GM18519 (cell line): ENCODE measurements around the gene NAP1L4.

Source experiments
- ATAC-seq: cut with Tn5 transposase; IDR thresholded peaks from one replicate; pipeline ENCODE4 v1.9.1; 2021; ENCODE audit warnings: mild to moderate bottlenecking, moderate library complexity; ENCODE audit not compliant: unreplicated experiment, low FRiP score

The NAP1L4 gene

GRCh38 chr11:2926611-2927051 is 65.5 kb downstream of the NAP1L4 start:
- ATAC-seq, result no peak

GRCh38 chr11:2924821-2925675 is 67.1 kb downstream of the NAP1L4 start:
- ATAC-seq, result no peak

DNA sequence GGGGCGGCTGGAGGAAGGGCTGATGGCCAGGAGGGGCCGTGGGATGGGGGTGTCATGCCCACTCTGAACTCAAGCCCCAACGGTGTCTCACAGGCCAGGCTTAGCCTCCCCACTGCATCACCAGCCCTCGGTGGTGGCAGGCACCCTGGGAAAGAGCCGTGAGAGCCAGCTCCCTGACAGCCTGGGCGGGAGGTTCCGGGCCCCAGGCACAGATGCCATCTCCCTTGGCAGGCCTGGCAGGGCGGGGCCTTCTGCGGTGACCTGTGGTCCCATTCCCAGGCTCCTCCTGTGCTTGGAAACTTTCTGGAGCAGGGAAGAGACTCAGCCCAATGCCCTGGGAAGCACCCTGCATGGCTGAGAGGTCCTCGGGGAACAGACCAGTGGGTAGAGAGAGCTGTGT is 67.7 kb downstream of the NAP1L4 start:
- no peak for ATAC-seq

DNA sequence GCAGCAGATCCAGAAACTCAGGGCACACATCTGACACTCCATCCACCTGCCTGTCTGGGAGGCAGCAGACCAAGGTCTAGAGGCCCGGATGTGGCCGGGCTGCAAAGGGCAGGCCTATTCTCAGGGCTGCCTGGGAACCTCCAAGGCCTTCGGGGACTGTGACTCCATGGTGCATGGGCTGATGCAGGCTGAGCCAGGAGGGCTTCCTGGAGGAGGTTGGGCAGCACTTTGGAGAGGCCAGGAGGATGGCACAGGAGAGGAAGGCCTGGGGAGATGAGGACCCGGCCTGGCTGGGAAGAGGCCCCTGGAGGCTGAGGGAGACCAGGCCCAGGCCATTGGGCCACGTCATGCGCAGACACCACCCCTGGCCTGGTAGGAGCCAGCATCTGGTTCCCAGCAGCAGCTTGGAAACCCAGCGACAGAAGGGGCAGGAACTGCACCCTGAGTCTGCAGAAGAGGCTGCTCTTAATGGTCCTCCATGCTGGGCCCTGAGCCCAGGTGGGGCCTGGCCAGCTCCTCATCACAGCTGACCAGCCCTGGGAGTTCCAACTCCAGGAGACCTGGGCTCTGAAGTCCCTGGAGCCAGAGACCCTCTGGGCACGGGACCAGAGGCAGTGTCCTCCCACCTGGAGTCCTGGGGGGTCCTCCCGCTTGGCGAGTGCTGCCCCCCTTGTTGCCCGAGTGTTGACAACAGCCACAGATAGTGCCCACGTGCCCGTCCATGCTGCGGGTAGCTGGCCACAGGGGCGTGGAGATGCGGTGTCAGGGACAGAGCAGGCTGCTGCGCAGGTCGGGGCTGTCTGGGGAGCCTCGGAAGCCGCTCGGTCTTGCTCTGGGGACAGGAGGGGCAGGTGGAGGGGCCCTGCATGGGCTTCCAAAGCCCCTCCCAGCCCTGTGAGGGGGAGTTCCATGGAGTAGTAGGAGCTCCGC is 68.4 kb downstream of the NAP1L4 start:
- ATAC-seq, result no peak

DNA sequence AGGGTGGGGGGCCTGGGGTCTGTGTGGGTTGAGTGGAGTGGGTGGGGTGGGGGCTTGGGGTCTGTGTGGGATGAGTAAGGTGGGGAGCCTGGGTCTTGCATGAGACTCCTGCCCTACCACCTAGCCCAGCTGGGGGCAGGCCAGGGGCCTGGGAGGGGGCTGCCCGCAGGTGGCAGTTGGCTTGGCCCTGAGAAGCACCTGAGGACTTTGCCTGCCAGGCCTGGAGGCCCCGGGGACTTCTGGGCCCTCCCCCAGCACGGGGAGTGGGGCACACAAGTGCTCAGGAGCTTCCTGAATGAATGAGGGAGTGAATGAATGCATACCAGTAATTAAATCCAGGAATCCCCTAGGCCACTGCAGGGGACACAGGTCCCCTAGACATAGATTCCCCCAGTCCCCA is 69.5 kb downstream of the NAP1L4 start:
- no peak for ATAC-seq

DNA sequence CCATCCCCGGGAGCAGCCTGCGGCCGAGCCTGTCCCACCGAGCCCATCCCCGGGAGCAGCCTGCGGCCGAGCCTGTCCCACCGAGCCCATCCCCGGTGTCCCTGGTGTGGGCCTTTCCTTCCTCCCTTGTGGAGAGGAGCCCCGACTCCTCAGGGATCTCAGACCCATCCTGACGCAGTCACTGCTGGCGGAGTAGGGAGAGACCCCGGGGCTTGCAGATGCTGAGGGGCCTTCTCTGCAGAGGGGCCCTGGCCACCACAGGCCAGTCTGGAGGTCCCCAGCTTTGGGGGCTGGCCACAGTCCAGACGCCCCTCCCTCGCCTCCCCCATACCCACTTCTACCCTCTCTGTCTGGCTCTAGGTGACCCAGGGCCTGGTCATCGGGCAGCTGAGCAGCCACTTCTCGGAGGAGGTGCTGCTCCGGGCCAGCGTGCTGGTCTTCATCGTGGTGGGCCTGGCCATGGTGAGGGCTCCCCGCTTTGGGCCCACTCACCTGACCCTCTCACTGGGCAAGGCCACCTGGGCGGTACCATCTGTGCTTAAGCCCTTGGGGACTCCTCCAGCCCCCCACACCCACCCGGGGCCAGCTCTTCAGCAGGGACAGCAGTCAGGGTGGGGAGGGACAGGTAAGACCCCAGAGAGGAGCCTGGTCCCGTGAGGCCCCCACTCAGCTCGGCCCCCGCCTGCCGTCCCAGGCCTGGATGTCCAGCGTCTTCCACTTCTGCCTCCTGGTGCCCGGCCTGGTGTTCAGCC is 70.2 kb downstream of the NAP1L4 start:
- ATAC-seq, result no peak

DNA sequence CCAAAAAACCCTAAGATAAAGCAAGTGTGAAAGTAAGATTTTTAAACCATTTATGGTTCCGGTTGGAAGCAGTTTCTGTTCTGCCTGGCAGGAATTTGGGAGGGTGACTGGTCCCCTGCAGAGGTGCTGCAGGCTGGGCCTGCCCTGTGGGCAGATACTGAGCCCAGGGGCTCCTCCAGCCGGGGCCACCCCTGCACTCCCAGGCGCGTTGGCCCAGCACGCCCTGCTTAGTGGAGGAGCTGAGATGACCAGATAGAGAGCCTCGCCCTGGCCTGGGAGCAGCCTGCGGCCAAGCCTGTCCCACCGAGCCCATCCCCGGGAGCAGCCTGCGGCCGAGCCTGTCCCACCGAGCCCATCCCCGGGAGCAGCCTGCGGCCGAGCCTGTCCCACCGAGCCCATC is 70.9 kb downstream of the NAP1L4 start:
- no peak for ATAC-seq

GRCh38 chr11:2920343-2920742 is 71.8 kb downstream of the NAP1L4 start:
- ATAC-seq, result no peak

GRCh38 chr11:2919837-2920236 is 72.3 kb downstream of the NAP1L4 start:
- no peak for ATAC-seq

- no peak for ATAC-seq
Observed at GRCh38 chr11:2919188-2919587, 72.9 kb downstream of the NAP1L4 start.

DNA sequence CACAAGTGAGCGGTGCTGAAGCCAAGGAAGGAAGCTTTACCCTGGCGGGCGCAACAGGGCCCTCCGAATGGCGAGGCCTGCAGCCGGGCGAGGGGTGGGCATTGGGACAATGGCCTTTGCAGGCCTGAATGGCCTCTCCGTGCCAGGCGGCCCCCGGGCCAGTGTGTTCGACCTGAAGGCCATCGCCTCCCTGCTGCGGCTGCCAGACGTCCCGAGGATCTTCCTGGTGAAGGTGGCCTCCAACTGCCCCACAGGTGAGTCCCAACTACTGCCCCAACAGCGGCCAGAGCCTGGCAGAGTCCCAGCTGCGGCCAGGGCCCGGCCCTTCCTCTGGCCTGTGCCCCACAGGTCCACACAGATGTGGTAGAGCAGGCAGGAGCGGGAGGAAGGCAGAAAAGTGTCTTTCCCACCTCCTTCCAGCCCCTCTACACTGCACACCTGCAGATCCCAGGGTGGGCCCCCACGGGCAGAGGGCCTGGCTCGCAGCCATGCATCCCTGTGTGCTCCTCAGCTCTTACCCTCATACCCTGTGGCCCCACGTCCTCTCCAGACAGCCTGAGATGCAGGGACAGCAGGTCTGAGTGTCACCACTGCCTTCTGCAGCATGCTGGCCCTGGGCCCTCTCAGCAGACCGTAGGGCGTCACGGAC is 74.2 kb downstream of the NAP1L4 start:
- ATAC-seq, result no peak

GRCh38 chr11:2916892-2917645 is 75.1 kb downstream of the NAP1L4 start:
- ATAC-seq, result no peak

- ATAC-seq, result no peak
Observed at GRCh38 chr11:2916114-2916891, 75.8 kb downstream of the NAP1L4 start.

DNA sequence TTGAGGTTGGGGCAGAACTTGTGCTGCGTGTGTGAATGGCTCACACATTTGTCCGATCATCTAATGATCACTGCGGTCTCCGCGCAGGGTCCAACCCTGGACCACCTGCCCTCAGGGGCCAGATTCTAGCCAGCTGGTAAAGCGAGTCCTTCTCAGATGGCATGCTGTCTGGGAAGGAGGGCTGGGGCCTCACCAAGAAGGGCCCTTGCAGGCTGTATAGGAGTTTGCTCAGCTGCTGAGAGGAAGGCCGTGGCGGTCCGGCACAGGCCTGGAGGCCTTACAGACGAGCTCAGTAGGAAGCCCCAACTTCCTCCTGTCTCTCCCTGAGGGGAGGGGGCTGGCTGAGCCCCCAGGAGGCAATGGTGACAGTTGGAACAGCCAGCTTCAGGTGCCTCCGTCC is 76.7 kb downstream of the NAP1L4 start:
- ATAC-seq, result no peak

GRCh38 chr11:2914455-2915195 is 77.5 kb downstream of the NAP1L4 start:
- no peak for ATAC-seq

GRCh38 chr11:2913776-2914175 is 78.4 kb downstream of the NAP1L4 start:
- no peak for ATAC-seq

DNA sequence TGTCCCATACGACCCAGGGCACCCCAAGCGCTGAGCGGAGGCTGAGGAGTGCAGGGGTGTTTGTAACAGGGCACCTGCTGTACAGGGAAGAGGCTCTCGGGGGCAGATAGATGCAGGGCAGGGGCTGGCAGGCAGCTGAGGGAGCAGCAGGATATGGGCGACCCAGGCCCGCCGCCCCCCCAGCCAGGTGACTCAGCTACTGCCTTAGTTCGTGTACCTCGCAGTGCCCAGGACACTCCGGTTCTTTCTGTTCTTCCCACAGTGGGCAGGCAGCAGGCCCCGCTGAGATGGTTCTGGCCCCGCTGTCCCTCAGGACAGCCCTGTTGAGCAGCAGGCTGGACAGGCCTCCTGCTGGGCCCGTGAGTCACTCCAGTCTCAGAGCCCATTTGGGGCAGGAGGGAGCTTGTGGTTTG is 79.1 kb downstream of the NAP1L4 start:
- no peak for ATAC-seq

GRCh38 chr11:2912498-2912897 is 79.6 kb downstream of the NAP1L4 start:
- no peak for ATAC-seq
